Choroid plexus epithelial cell (primary cell): Measurements from ENCODE around the gene IQCB1.
A peak's percentile ranks its signal among the peaks of the same experiment; 100 is the strongest.

Source experiments
- DNase-seq: peaks from one replicate; pipeline ENCODE4 v3.0.0-alpha.2; 2010; ENCODE audit warnings: low read depth
- H3K4me3 ChIP-seq: 2 replicates; pipeline ENCODE4 v1.5.1; 2011; ENCODE audit warnings: low read depth, mild to moderate bottlenecking, control low read depth, low read length, moderate library complexity
- CTCF ChIP-seq: conservative IDR thresholded peaks from 2 replicates; pipeline ENCODE4 v1.5.1; 2011; ENCODE audit warnings: low read depth, mild to moderate bottlenecking, control low read depth, inconsistent platforms, low read length, moderate library complexity

Gene IQCB1

GRCh38 chr3:121757812-121758545 is 76.9 kb downstream of the IQCB1 start:
- H3K4me3 ChIP-seq, result no peak overlapping the region
- no peak for DNase-seq
- no peak for TF ChIP-seq CTCF

GRCh38 chr3:121757087-121757811 is 77.6 kb downstream of the IQCB1 start:
- no peak for TF ChIP-seq CTCF
- H3K4me3 ChIP-seq, result no peak overlapping the region
- peak; percentile 19 for DNase-seq

- no peak overlapping the region for H3K4me3 ChIP-seq
- no peak for TF ChIP-seq CTCF
- DNase-seq, result no peak
These were observed 82.1 kb downstream of the IQCB1 start for GRCh38 chr3:121752772-121753171.

GRCh38 chr3:121752261-121752660 is 82.6 kb downstream of the IQCB1 start:
- no peak for TF ChIP-seq CTCF
- no peak overlapping the region for H3K4me3 ChIP-seq
- no peak for DNase-seq

- H3K4me3 ChIP-seq, result peak overlapping the region; percentile 67
- TF ChIP-seq CTCF, result no peak
- peak; percentile 10 for DNase-seq
These were observed 84.8 kb downstream of the IQCB1 start for GRCh38 chr3:121750087-121750415.

GRCh38 chr3:121749276-121750086 is 85.4 kb downstream of the IQCB1 start, which contains the start of gene GOLGB1:
GOLGB1 (minus strand) TSS chr3:121749741; CDS start chr3:121730971, 18,770 bp downstream.
- H3K4me3 ChIP-seq, result peak within 1 kb of the TSS; percentile 85
- DNase-seq, result peak; percentile 100
- TF ChIP-seq CTCF, result peak; percentile 11
